B cell (primary cell): ENCODE results near the gene CASZ1.

Source experiments
- EZH2 ChIP-seq: IDR thresholded peaks from 2 replicates; pipeline ENCODE4 v1.6.1; 2012; ENCODE audit warnings: borderline replicate concordance, low read depth, mild to moderate bottlenecking, moderate library complexity, low read length; ENCODE audit not compliant: insufficient read depth, poor library complexity, severe bottlenecking
- TF ChIP-seq, protein P1 (sequence below): fragments of 200-600 bp; IDR thresholded peaks from one replicate; pipeline ENCODE4 v1.8.0; 2022; ENCODE audit warnings: antibody characterized with exemption, mild to moderate bottlenecking

DNA sequence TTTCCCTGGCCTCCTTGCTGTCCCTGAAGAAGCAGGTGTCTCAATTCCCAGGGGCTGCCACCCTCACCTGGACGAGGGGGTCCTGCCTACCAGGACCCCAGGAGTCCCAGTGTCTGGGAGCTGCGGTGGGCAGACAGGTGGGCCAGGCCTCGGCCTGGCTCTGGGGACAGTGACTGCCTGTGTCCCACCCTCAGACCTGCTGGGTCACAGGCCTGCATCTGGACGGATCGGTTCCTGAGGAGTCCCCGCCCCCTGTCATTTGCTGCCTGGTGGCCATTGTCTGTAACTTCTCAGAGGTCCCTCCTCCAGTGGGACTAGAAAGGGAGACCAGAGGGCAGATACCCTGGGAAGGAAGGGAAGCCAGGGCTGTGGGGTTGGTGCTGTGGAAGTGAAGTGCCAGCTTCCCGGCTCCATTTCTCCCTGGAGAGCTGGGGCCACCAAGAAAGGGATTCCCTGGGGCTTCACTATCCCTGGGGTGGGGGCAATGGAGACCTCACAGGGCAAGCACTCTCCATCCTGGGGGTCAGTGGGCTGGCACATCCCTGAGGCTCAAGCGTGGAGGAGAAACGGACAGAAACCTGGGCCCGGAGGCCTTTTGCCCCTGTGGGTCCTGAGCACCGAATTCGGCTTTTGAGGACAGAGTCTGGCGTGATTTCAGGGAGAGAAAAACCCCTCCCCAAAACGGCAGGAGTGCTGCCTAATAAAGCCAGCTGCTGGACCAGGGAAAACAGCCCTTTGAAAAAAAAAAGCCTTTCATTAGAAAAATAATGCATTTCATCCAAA is 164.4 kb downstream of the CASZ1 start:
- TF ChIP-seq, protein P1, sequence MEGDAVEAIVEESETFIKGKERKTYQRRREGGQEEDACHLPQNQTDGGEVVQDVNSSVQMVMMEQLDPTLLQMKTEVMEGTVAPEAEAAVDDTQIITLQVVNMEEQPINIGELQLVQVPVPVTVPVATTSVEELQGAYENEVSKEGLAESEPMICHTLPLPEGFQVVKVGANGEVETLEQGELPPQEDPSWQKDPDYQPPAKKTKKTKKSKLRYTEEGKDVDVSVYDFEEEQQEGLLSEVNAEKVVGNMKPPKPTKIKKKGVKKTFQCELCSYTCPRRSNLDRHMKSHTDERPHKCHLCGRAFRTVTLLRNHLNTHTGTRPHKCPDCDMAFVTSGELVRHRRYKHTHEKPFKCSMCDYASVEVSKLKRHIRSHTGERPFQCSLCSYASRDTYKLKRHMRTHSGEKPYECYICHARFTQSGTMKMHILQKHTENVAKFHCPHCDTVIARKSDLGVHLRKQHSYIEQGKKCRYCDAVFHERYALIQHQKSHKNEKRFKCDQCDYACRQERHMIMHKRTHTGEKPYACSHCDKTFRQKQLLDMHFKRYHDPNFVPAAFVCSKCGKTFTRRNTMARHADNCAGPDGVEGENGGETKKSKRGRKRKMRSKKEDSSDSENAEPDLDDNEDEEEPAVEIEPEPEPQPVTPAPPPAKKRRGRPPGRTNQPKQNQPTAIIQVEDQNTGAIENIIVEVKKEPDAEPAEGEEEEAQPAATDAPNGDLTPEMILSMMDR, result no peak
- TF ChIP-seq EZH2, result no peak
